HuH-7 (cell line): ENCODE measurements around the gene MSRB1.

ENCODE experiments used
- DNase-seq: peaks from one replicate; pipeline ENCODE4 v3.0.0; 2011; ENCODE audit warnings: low spot score

The MSRB1 gene, protein sequence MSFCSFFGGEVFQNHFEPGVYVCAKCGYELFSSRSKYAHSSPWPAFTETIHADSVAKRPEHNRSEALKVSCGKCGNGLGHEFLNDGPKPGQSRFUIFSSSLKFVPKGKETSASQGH

GRCh38 chr16:1942810-1943726, at the start of gene MSRB1:
MSRB1 (minus strand) TSS chr16:1943199; CDS start chr16:1943156, 43 bp downstream.
- peak; percentile 98 for DNase-seq

DNA sequence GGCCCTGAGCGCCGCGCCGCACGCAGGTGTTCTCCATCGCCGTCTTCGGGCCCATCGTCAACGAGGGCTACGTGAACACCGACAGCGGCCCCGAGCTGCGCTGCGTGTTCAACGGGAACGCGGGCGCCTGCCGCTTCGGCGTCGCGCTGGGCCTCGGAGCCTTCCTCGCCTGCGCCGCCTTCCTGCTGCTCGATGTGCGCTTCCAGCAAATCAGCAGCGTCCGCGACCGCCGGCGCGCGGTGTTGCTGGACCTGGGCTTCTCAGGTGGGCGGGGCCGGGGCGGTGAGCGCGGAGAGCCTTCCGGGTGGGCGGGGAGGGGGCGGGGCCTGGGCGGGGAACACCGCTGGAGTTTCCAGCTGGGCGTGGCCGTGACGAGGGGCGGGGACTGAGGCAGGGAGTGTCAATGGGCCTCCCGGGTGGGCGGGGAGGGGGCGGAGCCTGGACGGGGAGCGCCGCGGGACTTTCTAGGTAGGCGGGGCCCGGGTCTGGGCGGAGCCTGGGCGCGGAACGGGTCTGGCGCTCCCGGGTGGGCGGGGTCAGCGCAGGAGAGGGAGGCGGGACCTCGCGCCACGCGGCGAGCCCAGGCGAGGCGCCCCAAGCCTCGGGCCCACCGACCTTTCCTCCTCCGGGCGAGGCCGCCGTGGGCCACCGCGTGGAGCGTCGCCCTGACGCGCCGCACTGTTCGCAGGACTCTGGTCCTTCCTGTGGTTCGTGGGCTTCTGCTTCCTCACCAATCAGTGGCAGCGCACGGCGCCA, 49.1 kb upstream of the MSRB1 start:
- peak; percentile 90 for DNase-seq

DNA sequence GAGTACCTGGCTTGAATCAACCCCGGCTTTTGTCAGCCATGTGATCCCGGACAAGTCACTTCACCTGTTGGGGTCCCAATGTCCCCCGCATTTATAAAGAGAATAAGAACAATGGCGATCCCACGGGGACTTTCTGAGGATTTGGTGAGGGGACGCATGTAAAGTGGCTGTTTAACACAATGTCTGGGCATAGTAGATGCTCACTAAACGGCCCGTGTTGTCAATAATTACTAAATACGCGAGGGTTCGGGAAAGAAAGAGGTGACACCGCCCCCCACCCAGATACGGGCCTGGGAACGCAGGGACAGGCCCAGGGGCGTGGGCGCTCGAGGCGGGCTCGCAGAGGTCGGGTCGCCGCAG, 48.6 kb upstream of the MSRB1 start:
- DNase-seq, result no peak

- no peak for DNase-seq
Observed at GRCh38 chr16:1991135-1991551, 48.1 kb upstream of the MSRB1 start.

DNA sequence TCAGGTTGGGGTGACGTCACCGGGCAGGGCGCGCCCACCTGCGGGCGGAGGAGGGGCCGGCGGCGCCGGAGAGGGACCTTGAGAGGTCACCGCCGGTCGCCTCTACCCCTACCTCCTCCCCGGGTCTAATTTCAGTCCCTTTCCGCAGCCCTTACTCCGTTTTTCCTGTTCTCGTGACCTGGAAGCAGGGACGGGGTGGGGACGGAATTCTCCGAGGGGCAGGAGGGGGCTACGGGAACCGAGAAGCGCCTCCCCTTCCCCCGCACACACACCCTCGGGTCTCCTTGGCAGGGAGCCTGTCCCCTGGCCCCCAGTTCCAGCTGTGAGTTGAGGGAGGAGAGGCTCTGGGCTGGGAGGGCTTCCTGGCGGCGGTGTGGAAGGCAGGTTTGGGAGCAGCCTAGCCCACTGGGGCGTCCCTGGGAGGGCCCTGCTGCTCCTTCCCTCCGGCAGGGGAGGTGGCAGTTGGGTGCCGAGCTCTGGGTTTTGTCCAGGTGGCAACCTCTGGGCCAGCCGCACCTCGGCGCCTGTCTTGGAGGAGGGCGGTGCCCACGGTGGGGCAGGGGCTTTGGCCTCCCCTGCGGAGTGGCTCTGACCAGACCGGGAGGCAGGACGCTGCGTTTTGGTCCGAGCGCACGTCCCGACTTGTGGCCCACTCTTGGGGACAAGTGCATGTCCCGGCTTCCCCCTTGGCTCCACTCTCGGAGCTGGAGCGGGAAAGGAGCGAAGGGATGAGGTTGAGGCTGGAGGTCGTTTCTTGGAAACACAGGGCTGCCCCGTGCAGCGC, 47.5 kb upstream of the MSRB1 start:
- peak; percentile 73 for DNase-seq

DNA sequence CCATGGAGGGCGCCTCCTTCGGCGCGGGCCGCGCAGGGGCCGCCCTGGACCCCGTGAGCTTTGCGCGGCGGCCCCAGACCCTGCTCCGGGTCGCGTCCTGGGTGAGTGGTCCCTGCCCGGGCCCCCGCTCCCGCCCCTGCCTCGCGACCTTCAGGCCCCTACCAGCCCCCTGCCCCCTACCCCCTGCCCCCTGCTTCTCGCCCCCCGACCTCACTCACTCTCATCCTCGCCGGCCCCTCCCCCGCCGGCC, 47.0 kb upstream of the MSRB1 start:
- DNase-seq, result no peak

DNA sequence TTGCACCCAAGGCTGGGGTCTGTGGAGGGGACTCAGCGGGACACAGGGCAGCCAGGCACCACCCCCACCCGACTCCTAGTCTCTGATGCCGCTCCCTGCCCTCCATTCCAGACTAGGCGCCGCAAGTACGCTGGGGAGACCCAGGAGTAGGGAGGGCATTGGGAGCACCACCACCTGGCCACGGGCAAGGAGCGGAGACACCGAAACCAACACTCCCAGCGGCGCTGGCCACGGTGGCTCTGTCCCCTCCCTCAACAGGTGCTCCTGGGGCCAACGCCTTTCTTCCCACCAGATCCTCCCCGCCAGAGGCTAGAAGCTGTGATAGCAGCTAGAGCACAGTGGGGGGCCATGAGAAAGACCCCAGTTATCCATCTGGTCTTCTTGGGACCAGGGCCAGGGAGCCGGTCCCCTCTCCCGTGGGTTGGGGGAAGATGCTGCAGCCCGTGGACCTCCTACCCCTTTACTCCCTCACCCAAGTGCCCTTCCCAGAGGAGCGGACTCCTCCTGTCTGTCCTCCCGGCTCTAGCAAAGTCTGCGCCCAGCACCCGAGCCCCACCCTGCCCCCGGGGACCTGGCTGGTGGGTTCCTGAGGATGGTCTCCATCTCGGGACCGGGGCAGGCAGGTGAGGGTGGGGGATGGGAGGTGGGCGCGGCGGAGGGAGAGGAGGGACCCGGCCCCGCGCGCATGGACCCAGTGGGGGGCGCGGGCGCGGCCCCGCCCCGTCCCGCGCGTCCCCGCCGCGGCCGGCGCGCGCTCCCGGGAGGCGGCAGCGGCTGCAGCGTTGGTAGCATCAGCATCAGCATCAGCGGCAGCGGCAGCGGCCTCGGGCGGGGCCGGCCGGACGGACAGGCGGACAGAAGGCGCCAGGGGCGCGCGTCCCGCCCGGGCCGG, 46.5 kb upstream of the MSRB1 start, which contains the start of gene SYNGR3:
TSS of gene SYNGR3 (plus strand) at position 762 of the 892 bp plus-strand sequence. CDS start 133 bp downstream, outside the sequence.
- no peak for DNase-seq

DNA sequence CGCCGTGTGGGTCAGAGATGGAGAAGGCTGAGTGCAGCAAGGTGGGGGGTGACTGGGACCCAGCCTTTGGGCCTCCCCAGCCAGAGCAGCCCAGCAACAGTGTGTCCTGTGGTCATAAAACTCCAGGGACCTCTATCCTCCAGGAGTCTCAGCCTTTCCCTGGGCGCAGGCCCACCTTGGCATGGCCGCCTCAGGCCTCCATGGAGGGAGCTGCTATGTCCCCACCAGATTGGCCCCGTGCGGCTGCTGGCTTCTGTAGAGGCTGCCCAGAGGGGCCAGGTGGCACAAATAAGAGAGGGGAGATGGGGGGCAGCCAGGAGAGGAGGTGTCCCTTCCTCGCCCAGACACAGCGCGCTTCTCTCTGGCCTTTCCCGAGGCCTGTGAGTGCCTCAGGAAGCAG, 44.2 kb upstream of the MSRB1 start:
- DNase-seq, result no peak

GRCh38 chr16:1985466-1986150, 42.6 kb upstream of the MSRB1 start:
- no peak for DNase-seq

DNA sequence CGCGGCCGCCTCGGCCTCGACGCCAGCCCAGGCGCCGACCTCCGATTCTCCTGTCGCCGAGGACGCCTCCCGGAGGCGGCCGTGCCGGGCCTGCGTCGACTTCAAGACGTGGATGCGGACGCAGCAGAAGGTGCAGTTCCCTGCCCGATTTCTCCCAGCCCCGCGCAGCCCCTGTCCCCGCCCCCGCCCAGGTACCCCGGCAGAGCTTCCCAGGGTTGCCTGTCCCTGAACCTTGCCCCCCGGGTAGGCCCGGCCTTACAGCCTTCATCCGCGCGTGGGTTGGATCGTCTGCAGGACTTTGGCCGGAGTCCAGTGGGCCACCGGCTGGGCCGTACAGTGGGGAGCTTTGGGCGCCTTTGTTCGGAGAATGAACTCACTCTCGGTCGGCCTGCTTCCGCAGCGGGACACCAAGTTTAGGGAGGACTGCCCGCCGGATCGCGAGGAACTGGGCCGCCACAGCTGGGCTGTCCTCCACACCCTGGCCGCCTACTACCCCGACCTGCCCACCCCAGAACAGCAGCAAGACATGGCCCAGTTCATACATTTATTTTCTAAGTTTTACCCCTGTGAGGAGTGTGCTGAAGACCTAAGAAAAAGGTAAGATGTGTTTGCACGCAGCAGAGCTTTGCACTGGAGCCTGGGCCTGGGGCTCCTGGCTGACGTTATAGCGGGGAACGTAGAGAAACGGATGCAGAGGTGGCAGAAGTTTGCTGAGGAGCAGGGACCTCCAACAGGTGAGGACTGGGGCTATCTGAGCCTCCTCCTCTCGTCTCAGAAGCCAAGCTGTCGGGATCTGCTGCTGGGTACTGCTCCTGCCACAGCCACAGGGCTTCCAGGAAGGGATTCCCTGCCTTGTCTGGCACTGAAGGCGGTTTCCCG, 41.6 kb upstream of the MSRB1 start:
- peak; percentile 49 for DNase-seq

- peak; percentile 98 for DNase-seq
Observed at GRCh38 chr16:1983544-1984346, 40.7 kb upstream of the MSRB1 start, which contains the start of gene GFER. GFER (plus strand) TSS chr16:1984193; CDS start chr16:1984219, 26 bp downstream.

DNA sequence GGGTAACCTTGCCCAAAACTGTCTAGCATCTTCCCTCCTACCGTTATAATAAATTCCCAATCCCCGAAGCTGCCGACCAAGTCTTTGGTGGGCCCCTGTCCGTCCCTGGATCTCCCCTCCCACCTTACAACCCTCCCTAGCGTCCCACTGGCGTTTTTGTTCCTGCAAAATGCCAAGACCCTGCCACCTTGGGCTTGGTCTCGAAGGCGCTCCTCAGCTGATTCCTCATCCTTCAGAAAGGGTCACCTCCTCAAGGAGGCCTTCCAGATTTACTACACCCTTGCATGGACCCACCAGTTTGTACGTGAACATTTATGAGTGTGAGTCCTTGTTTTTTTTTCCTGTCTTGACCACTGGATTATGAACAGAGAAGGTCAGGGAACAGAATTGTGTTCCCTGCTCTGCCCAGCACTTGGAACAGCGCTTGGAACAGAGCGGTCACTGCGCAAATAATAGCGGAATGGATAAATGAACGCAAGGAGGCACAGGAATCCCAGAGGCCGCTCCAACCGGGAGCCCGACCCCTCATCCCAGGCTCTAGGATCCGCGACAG, 40.1 kb upstream of the MSRB1 start:
- no peak for DNase-seq

DNA sequence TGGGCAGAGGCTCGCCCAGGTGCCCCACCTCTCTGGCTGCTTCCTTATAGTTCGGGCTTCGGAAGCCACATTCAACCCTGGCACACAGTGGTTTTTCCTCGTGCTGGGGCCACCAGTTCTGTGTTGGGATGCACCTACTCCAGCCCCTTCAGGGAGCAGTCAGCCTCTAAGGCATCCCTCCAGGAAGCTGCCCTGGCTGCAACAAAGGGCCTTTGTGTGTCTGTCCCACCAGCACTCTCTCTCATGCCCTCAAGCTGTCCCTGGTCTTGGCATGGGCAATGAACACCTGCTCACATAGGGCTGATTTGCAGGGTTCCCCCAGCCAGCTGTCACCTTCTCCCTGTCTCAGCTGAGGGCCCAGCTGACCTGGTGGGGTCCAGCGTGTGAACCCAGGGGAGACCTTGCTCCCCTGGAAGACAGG, 39.0 kb upstream of the MSRB1 start:
- DNase-seq, result no peak

DNA sequence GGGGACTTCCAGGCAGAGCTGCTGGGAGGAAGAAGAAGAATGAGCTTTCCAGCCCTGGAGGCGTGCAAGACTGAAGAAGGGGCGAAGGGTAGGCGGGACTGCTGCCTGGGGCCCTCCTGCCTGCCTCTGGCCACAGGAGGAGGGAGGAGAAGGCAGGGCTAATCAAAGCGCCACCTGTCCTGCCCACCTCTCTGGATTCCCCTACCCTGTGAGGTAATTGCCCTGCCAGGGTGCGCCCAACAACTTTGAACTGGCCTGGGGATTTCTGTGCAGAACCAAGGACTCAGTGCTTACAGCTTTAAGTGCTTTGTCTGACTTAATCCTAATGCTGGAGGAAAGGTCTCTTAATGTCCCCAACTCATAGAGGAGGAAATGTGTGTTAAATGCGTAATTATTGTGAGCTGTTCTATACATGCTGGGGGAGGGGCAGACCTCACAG, 38.4 kb upstream of the MSRB1 start, which contains the start of gene NOXO1:
TSS of gene NOXO1 (minus strand) at position 72 of the 439 bp plus-strand sequence. CDS start 290 bp downstream, outside the sequence.
- no peak for DNase-seq

- DNase-seq, result no peak
Observed at GRCh38 chr16:1980770-1981087, 37.7 kb upstream of the MSRB1 start.

GRCh38 chr16:1980030-1980769, 37.2 kb upstream of the MSRB1 start:
- no peak for DNase-seq

DNA sequence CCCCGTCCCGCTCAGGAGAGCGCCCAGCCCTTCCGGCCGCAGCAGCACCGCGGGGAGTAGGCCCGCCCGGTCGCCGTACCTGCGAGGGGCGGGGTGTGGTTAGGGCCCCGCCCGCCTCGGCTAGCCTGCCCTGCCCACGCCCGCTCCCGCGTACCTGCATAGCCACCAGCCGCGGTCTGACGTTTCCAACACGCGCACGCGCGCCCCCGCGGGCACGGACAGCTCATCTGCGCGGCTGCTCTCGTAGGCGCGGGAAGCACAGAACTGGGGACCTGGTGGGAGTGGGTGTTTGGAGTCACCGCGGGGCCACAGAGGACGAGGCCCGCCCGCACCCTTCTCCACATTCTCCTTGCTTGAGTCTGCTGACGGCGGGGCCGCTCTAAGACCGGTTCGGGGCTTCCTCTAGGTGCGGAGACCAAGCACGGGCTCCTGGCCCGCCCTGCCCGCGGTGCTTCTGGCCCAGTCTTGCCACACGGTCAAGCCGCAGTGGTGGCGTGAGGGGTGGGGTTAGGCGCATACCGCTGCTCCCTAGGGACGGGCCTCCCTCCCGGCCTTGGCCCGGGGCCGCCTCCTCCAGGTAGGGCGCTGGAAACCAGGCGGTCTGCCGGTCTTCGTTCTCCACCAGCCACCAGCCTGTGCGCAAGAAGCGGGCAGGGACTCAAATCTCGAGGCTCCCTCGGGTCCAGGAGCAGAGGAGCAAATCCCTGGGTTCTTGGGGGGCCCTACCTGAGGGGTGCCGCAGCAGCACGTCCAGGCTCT, 36.5 kb upstream of the MSRB1 start:
- no peak for DNase-seq
